Psoas muscle (tissue), 8 donors: ENCODE results near the gene APAF1. TPM values are rescaled to one million over a fixed set of nuclear protein-coding genes. Genes with fewer than 3 reads are reported as not detected.

ENCODE experiments used
- ATAC-seq, 4 donors: fragments of 200-7000 bp; cut with Tn5 transposase; one replicate each; pipeline ENCODE4 v1.9.1; 2020; ENCODE audit warnings: moderate library complexity in 3 of 4, mild to moderate bottlenecking in 2 of 4
- DNase-seq, 2 donors: peaks; one replicate each; pipeline ENCODE4 v3.0.0-alpha.2; 2020
- H3K27ac ChIP-seq: fragments of 200-600 bp; one replicate; pipeline ENCODE4 v1.8.0; 2022
- H3K27me3 ChIP-seq, 3 donors: fragments of 200-600 bp in 1 of 3; one replicate each; pipeline versions ENCODE4 v1.6.1 to v1.8.0; 2013 to 2022; ENCODE audit warnings: low read length in 2 of 3, mild to moderate bottlenecking in 2 of 3, moderate library complexity in 1 of 3; ENCODE audit not compliant: insufficient read depth in 3 of 3
- H3K36me3 ChIP-seq, 2 donors: fragments of 200-600 bp in 1 of 2; one replicate each; pipeline versions ENCODE4 v1.6.1 to v1.8.0; 2013 to 2022; ENCODE audit warnings: low read depth in 1 of 2, mild to moderate bottlenecking in 1 of 2, moderate library complexity in 1 of 2; ENCODE audit not compliant: insufficient read depth in 1 of 2
- H3K4me1 ChIP-seq: fragments of 200-600 bp; one replicate; pipeline ENCODE4 v1.8.0; 2022
- H3K4me3 ChIP-seq: fragments of 200-600 bp; one replicate; pipeline ENCODE4 v1.8.0; 2022; ENCODE audit warnings: mild to moderate bottlenecking
- H3K9me3 ChIP-seq: fragments of 200-600 bp; one replicate; pipeline ENCODE4 v1.8.0; 2022
- WGBS, 3 donors: extraction: QIAGEN DNeasy Blood & Tissue Kit; methylation state at CpG; one replicate each; pipeline versions ENCODE4 v1.1.6 to v1.1.7; 2013; 5-methylcytosine and 5-hydroxymethylcytosine counted together
- intact Hi-C, 2 donors: fragments of 100-400 bp; cut with DNase I; formaldehyde crosslinking; loops; one replicate each; pipeline versions ENCODE4 v1.11.0 to v1.14.2; 2022
- polyA plus RNA-seq, 3 donors: library from polyadenylated mRNA; stranded (reverse); fragments of 200-250 nt; gene quantifications; one replicate each; pipeline ENCODE4 v1.2.3, GENCODE V29; 2013
- total RNA-seq, 4 donors: library from RNA; stranded (reverse); fragmentation: NEBNext Ultra II Directional in 2 of 4; extraction: Animal tissue kit (Norgen Biotek cat#: 25700) in 2 of 4; gene quantifications; one replicate each; pipeline versions ENCODE4 v1.2.1 to v1.2.4, GENCODE V29; 2021 to 2023
- TF ChIP-seq, protein P1 (sequence below): fragments of 200-600 bp; IDR thresholded peaks from one replicate; pipeline ENCODE4 v1.8.0; 2022; ENCODE audit warnings: antibody characterized with exemption
- donor health status: healthy with polysubstance abuse.
- donor health status: DM: no; HTN: no; CAD: no; lungs with moderate emphysema.
- donor health status: Bipolar disorder and iron deficiency.
- donor health status: healthy.
- donor health status: DM: yes; HTN: yes; CAD: no.
- donor health status: DM: no; HTN: no; CAD: no.
- donor health status: DM: no; HTN: no; CAD: no.
- donor health status: DM: yes; HTN: yes; CAD: no.

The APAF1 gene
- total and polyA plus RNA-seq, 7 donors: 2.0 to 10.2 (median 4.3) TPM

DNA sequence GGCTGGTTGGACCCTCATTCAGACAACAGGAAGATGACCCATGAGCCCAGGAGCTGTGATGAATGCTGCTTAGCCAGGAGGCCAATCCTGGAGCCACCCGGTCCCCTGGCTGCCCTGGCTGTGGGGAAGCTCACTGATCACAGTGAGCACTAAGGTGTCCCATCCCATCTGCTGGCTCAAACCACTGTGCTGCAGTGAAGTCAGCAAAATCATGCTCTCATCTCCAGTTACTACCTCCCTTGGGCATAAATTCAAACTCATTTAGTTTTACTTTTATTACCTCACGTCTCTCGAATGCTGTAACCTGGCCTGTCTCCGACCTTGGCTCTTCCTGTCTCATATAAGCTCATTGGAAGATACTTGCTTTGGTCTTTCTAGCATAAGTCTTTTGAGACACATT lies 112.4 kb downstream of the APAF1 start:
- WGBS, 3 donors: 12 to 14% (median 14%) methylated on average over 4 of the region's 4 CpGs

DNA sequence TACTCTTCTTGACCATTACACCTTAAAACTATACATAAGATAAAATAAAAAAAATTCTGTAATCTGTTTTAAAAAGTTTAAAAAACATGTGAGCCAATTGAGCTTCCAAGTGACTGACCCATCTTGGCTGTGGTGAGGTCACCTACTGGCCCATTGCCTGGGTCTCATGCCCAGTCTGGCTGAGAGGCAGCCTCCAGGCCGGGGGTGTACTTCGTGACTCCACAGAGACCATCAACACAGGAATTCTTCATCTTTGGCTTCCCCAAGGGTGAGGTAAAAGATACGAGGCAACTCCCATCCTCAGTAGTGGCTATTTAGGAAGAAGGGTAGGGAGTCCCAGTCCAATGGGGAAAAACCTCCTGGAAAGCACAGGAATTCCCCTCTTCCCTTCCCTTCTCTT lies 113.2 kb downstream of the APAF1 start:
- WGBS, 3 donors: 10 to 43% (median 24%) methylated on average over 3 of the region's 3 CpGs

More for the DNA sequence above, 112.4 kb downstream of the APAF1 start:
- TF ChIP-seq, protein P1, sequence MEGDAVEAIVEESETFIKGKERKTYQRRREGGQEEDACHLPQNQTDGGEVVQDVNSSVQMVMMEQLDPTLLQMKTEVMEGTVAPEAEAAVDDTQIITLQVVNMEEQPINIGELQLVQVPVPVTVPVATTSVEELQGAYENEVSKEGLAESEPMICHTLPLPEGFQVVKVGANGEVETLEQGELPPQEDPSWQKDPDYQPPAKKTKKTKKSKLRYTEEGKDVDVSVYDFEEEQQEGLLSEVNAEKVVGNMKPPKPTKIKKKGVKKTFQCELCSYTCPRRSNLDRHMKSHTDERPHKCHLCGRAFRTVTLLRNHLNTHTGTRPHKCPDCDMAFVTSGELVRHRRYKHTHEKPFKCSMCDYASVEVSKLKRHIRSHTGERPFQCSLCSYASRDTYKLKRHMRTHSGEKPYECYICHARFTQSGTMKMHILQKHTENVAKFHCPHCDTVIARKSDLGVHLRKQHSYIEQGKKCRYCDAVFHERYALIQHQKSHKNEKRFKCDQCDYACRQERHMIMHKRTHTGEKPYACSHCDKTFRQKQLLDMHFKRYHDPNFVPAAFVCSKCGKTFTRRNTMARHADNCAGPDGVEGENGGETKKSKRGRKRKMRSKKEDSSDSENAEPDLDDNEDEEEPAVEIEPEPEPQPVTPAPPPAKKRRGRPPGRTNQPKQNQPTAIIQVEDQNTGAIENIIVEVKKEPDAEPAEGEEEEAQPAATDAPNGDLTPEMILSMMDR: no peak
- intact Hi-C loops: no loop called here
- Histone ChIP-seq H3K4me3 (no peak overlapping the region), H3K27me3 (no peaks in the 10 kb centered on the region), H3K27ac (no peak overlapping the region), H3K9me3 (no peaks in the 10 kb centered on the region), H3K4me1 (peaks cover 14% of the 10 kb centered on the region), H3K36me3 (no peaks in the 10 kb centered on the region)
- ATAC-seq (peak in 3 of 4 donors; percentile 32 to 87 (median 86)), DNase-seq (no peak)

DNA sequence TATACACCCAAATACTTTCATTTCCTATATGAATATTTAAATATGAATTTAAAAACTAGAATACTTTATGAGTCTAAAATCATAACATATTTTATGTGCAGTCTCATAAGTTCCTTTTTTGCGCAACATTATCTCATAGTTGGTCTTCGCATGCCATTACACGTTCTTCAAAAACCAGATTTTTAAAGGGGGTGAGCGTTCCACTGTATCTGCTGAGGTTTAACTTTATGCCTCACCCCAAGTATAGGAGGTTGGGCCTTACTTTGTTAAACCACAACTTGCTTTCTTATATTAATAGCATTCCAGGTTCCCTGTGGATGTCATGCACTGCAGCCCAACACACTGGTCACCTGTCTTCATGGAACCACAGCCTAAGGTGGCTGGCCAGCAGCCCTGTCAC lies 118.6 kb downstream of the APAF1 start:
- no peak for ATAC-seq
- intact Hi-C loops: no loop called here
- WGBS, 3 donors: 90 to 92% (median 91%) methylated on average over 4 of the region's 4 CpGs
- H3K9me3 ChIP-seq: no peaks in the 10 kb centered on the region
- H3K4me1 ChIP-seq: no peaks in the 10 kb centered on the region
- H3K4me3 ChIP-seq: no peak overlapping the region
- DNase-seq: no peak
- H3K27me3 ChIP-seq: no peaks in the 10 kb centered on the region
- H3K36me3 ChIP-seq: no peaks in the 10 kb centered on the region
- TF ChIP-seq, protein P1: no peak
- H3K27ac ChIP-seq: no peak overlapping the region

More for the DNA sequence above, 113.2 kb downstream of the APAF1 start:
- ATAC-seq (peak in 2 of 4 donors; percentile 66 to 75), DNase-seq (peak in 1 of 2 donors; percentile 47)
- TF ChIP-seq, protein P1: no peak
- Histone ChIP-seq H3K9me3 (no peaks in the 10 kb centered on the region), H3K27ac (peak overlapping the region; percentile 23), H3K4me1 (peaks cover 14% of the 10 kb centered on the region), H3K4me3 (no peak overlapping the region), H3K36me3 (no peaks in the 10 kb centered on the region), H3K27me3 (no peaks in the 10 kb centered on the region)
- intact Hi-C loops: no loop called here

DNA sequence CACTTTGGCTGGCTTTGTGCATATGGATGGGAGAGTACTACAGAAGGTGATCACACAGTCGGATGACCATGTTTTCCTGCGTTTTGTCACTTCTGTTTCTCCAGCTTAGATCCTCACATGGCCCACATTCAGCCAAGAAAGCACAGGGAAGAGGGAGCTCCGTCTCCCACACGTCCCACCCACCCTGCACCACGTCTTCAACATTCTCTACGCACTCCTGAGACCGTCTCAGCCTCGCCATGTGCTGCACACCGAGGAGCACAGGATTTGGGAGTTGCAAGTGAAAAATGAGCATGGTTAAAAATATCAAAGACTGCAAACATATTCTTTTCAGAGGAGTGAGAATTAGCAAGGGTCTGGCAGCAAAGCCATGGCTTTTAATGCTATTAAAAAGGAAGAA lies 122.2 kb downstream of the APAF1 start:
- no peaks in the 10 kb centered on the region for H3K9me3 ChIP-seq
- WGBS, 3 donors: 80 to 84% (median 81%) methylated on average over 9 of the region's 9 CpGs
- ATAC-seq (no peak), DNase-seq (no peak)
- no peaks in the 10 kb centered on the region for H3K36me3 ChIP-seq
- no peak overlapping the region for H3K4me3 ChIP-seq
- H3K27me3 ChIP-seq: no peaks in the 10 kb centered on the region
- H3K4me1 ChIP-seq: no peaks in the 10 kb centered on the region
- intact Hi-C loops: no loop called here
- TF ChIP-seq, protein P1: no peak
- no peak overlapping the region for H3K27ac ChIP-seq

DNA sequence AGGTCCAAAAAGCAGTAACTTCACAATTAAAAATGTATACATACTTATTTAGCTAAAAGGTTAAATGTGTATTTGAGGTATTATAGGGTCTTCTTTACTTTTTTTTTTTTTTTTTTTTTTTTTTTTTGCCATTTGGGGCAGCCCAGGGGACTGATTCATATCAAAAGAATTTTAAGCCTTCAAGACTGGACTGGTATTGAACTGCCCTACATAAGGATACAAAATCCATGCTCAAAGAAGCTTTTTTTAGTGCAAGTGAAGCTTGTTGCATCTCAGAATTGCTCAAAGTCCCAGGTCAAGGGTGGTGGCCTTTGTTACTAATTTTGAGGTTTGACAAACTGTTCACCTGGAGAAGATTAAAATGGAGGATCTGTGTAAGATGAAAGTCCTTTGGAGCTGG lies 124.0 kb downstream of the APAF1 start:
- H3K27me3 ChIP-seq: no peaks in the 10 kb centered on the region
- TF ChIP-seq, protein P1: no peak
- no peak for DNase-seq
- no peaks in the 10 kb centered on the region for H3K9me3 ChIP-seq
- no peak for ATAC-seq
- intact Hi-C loops: no loop called here
- H3K36me3 ChIP-seq: no peaks in the 10 kb centered on the region
- no peak overlapping the region for H3K4me3 ChIP-seq
- no peak overlapping the region for H3K27ac ChIP-seq
- H3K4me1 ChIP-seq: no peaks in the 10 kb centered on the region
